Common myeloid progenitor, CD34-positive (primary cell): ENCODE measurements around the gene CLC.

Experiments used
- CTCF ChIA-PET: fragments of 350-600 bp; sonication (Branson Sonifier 250); formaldehyde crosslinking; loops from one replicate; lab custom pipeline; 2021; ENCODE audit warnings: antibody characterized with exemption; lab: Charles Lee
- POLR2A ChIA-PET: fragments of 350-600 bp; sonication (Branson Sonifier 250); formaldehyde crosslinking; loops from one replicate; lab custom pipeline; 2021; ENCODE audit warnings: antibody characterized with exemption; lab: Charles Lee
- DNase-seq, 3 donors: peaks; one replicate each; pipeline versions ENCODE4 v3.0.0 to v3.0.0-alpha.2; 2013
- H3K27ac ChIP-seq, 2 experiments: 1 replicate in 1 of 2; 2 replicates in 1 of 2; pipeline ENCODE4 v1.7.0; 2013; ENCODE audit warnings: inconsistent platforms in 2 of 2, low read length in 2 of 2, mild to moderate bottlenecking in 2 of 2, low read depth in 1 of 2, moderate library complexity in 1 of 2; ENCODE audit not compliant: severe bottlenecking in 2 of 2, insufficient read depth in 1 of 2, poor library complexity in 1 of 2
- H3K27me3 ChIP-seq, 5 experiments: replicated peaks in 2 of 5; 1 replicate in 3 of 5; 2 replicates in 2 of 5; pipeline versions ENCODE4 v1.6.1 to v1.7.0; 2013; ENCODE audit warnings: low read length in 4 of 5, mild to moderate bottlenecking in 2 of 5, moderate library complexity in 2 of 5, inconsistent platforms in 1 of 5; ENCODE audit not compliant: insufficient read depth in 5 of 5, control insufficient read depth in 4 of 5
- H3K36me3 ChIP-seq, 4 experiments: 1 replicate in 2 of 4; 2 replicates in 2 of 4; pipeline versions ENCODE4 v1.6.1 to v1.7.0; 2013; ENCODE audit warnings: low read length in 3 of 4, control low read depth in 1 of 4, mild to moderate bottlenecking in 1 of 4; ENCODE audit not compliant: control insufficient read depth in 4 of 4, insufficient read depth in 4 of 4
- H3K4me1 ChIP-seq, 4 experiments: 1 replicate in 3 of 4; 2 replicates in 1 of 4; pipeline versions ENCODE4 v1.6.1 to v1.7.1; 2013; ENCODE audit warnings: low read length in 3 of 4, mild to moderate bottlenecking in 3 of 4, control low read depth in 1 of 4, inconsistent platforms in 1 of 4, moderate library complexity in 1 of 4; ENCODE audit not compliant: control insufficient read depth in 4 of 4, insufficient read depth in 4 of 4; ENCODE audit errors: control extremely low read depth in 1 of 4
- H3K4me3 ChIP-seq, 7 experiments: 1 replicate in 4 of 7; 2 replicates in 3 of 7; pipeline versions ENCODE4 v1.5.1 to v1.7.0; 2013; ENCODE audit warnings: mild to moderate bottlenecking in 7 of 7, low read length in 6 of 7, moderate library complexity in 6 of 7, inconsistent platforms in 2 of 7, low read depth in 2 of 7, control low read depth in 1 of 7; ENCODE audit not compliant: insufficient read depth in 4 of 7, control insufficient read depth in 1 of 7; ENCODE audit errors: extremely low read depth in 1 of 7
- H3K9me3 ChIP-seq, 5 experiments: 1 replicate in 4 of 5; 2 replicates in 1 of 5; pipeline versions ENCODE4 v1.6.1 to v1.7.1; 2013; ENCODE audit warnings: low read length in 4 of 5, mild to moderate bottlenecking in 2 of 5, inconsistent platforms in 1 of 5, low read depth in 1 of 5, moderate library complexity in 1 of 5; ENCODE audit not compliant: control insufficient read depth in 4 of 5, insufficient read depth in 2 of 5; ENCODE audit errors: control extremely low read depth in 1 of 5
- WGBS: methylation state at CpG from one replicate; pipeline ENCODE4 v1.1.5; 2013; ENCODE audit not compliant: insufficient coverage; 5-methylcytosine and 5-hydroxymethylcytosine counted together

CLC gene

GRCh38 chr19:39746836-39747529, 9.2 kb upstream of the CLC start:
- CTCF ChIA-PET = no interaction called here

DNA sequence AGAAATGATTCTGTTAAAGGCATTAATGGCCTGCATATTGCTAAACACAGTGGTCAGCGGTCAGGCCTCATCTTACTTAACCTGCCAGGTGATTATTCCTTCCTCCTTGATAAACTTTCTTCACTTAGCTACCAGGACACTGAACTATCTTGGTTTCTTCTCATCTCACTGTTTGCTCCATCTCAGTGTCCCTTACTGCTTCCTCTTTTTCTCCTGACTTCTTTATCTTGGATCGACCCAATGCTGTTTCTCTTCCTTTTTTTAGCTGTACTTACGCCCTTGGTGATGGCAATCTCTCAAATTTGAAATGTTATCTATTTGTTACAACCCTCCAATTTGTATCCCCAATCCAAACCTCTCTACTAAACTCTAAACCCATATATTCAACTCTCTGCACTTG, 7.8 kb upstream of the CLC start:
- ChIA-PET CTCF (interaction anchor here (0.7 kb wide), 1 partner anchor 21 kb away, joined by 3 read pairs; no protein-coding TSS in a partner anchor), POLR2A (no interaction called here)
- peaks cover 0 to 5% (median 0%) of the 10 kb centered on the region in 5 experiments for H3K27me3 ChIP-seq
- no peaks in the 10 kb centered on the region for H3K4me1 ChIP-seq
- no peak overlapping the region for H3K27ac ChIP-seq
- H3K9me3 ChIP-seq = peaks cover 0 to 2% (median 0%) of the 10 kb centered on the region in 5 experiments
- WGBS = 28% methylated on average over 3 of the region's 3 CpGs
- H3K4me3 ChIP-seq = no peak overlapping the region
- peak; percentile 17 to 46 (median 36) for DNase-seq
- no peaks in the 10 kb centered on the region for H3K36me3 ChIP-seq

More at GRCh38 chr19:39746836-39747529, 9.2 kb upstream of the CLC start:
- H3K36me3 ChIP-seq = no peaks in the 10 kb centered on the region
- H3K4me3 ChIP-seq = no peak overlapping the region
- POLR2A ChIA-PET = no interaction called here
- 93% methylated on average over 4 of the region's 4 CpGs for WGBS
- peaks cover 0 to 5% (median 3%) of the 10 kb centered on the region in 5 experiments for H3K27me3 ChIP-seq
- peaks cover 0 to 2% (median 0%) of the 10 kb centered on the region in 5 experiments for H3K9me3 ChIP-seq
- no peak for DNase-seq
- no peak overlapping the region for H3K27ac ChIP-seq
- H3K4me1 ChIP-seq = no peaks in the 10 kb centered on the region

DNA sequence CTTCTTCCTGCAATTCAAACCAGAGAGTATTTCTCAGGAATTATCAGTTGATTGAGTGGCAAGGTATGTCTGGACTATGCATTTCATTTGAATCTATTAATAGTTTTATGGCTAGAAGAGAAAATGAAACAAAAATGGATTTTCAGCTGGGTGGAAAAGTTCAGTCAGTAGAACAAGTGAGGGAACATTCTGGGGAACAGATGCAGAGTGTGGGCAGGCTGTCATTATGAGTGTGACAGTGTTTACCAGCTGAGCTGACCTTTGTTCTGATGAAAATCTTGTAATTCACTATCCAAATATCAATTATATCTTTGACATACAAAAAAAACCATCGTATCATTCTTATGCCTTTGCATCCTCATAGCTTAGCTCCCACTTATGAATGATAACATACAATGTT, 2.6 kb upstream of the CLC start:
- H3K36me3 ChIP-seq = no peaks in the 10 kb centered on the region
- ChIA-PET POLR2A (no interaction called here), CTCF (no interaction called here)
- H3K27ac ChIP-seq = no peak overlapping the region
- H3K27me3 ChIP-seq = peaks cover 0 to 5% (median 3%) of the 10 kb centered on the region in 5 experiments
- no peak overlapping the region for H3K4me3 ChIP-seq
- H3K4me1 ChIP-seq = peaks cover 0 to 1% (median 0%) of the 10 kb centered on the region in 4 experiments
- H3K9me3 ChIP-seq = peaks cover 0 to 2% (median 0%) of the 10 kb centered on the region in 5 experiments
- WGBS = no CpG with 5 or more reads among the region's 1 CpG
- DNase-seq = no peak

GRCh38 chr19:39738814-39739213, 985 bp upstream of the CLC start:
- Histone ChIP-seq H3K4me3 (no peak overlapping the region), H3K27ac (no peak overlapping the region), H3K4me1 (peaks cover 0 to 1% (median 0%) of the 10 kb centered on the region in 4 experiments), H3K36me3 (no peaks in the 10 kb centered on the region), H3K27me3 (peaks cover 0 to 5% (median under 1%) of the 10 kb centered on the region in 5 experiments), H3K9me3 (peaks cover 0 to 3% (median 0%) of the 10 kb centered on the region in 5 experiments)
- POLR2A ChIA-PET = no interaction called here
- DNase-seq = peak in 2 of 3 donors; percentile 7 to 14
- CTCF ChIA-PET = no interaction called here
- WGBS = 60% methylated on average over 2 of the region's 3 CpGs

DNA sequence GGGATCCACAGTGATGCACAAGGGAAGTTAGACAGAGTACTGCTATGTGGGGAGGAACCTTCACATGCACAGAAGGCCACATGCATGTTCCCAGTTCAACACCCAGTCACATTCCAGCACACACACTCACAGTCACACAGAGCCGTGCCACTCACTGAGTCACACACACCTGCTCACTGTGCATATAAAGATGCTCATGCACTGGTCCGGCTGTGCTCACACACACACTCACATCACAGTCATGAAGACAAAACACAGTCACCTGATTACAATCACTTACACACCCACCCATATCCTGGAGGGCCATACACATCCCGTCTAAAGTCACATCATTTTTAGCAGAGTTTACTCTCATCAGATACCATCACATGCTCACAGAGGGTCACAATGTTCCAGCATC, 478 bp downstream of the CLC start:
- H3K27me3 ChIP-seq = peaks cover 0 to 5% (median 0%) of the 10 kb centered on the region in 5 experiments
- peaks cover 0 to 1% (median 0%) of the 10 kb centered on the region in 4 experiments for H3K4me1 ChIP-seq
- no peak for DNase-seq
- peaks cover 0 to 3% (median 0%) of the 10 kb centered on the region in 5 experiments for H3K9me3 ChIP-seq
- WGBS = 95% methylated on average over 2 of the region's 3 CpGs
- H3K36me3 ChIP-seq = no peaks in the 10 kb centered on the region
- no peak overlapping the region for H3K4me3 ChIP-seq
- CTCF ChIA-PET = no interaction called here
- POLR2A ChIA-PET = no interaction called here
- H3K27ac ChIP-seq = no peak overlapping the region

- Histone ChIP-seq H3K36me3 (no peaks in the 10 kb centered on the region), H3K4me1 (peaks cover 0 to 1% (median 0%) of the 10 kb centered on the region in 4 experiments), H3K27ac (no peak overlapping the region), H3K9me3 (peaks cover 0 to 3% (median 0%) of the 10 kb centered on the region in 5 experiments), H3K27me3 (peaks cover 0 to 7% (median 3%) of the 10 kb centered on the region in 5 experiments), H3K4me3 (no peak overlapping the region)
- ChIA-PET CTCF (no interaction called here), POLR2A (no interaction called here)
- DNase-seq = no peak
- 7% methylated on average over 3 of the region's 5 CpGs for WGBS
Measured at GRCh38 chr19:39736088-39736487, 1.7 kb downstream of the CLC start.

GRCh38 chr19:39735688-39736087, 2.1 kb downstream of the CLC start:
- H3K4me1 ChIP-seq = peaks cover 0 to 1% (median 0%) of the 10 kb centered on the region in 4 experiments
- POLR2A ChIA-PET = no interaction called here
- H3K9me3 ChIP-seq = peaks cover 0 to 3% (median 0%) of the 10 kb centered on the region in 5 experiments
- no peak for DNase-seq
- no peak overlapping the region for H3K4me3 ChIP-seq
- H3K36me3 ChIP-seq = no peaks in the 10 kb centered on the region
- no CpG with 5 or more reads among the region's 3 CpGs for WGBS
- no peak overlapping the region for H3K27ac ChIP-seq
- H3K27me3 ChIP-seq = peaks cover 0 to 7% (median 3%) of the 10 kb centered on the region in 5 experiments
- CTCF ChIA-PET = no interaction called here
